GM19099 (cell line): ENCODE results near the gene ZFP36L1.

Experiments used
- POLR2A ChIP-seq: IDR thresholded peaks from 3 replicates; pipeline ENCODE4 v1.6.1; 2011; ENCODE audit warnings: low read depth; ENCODE audit not compliant: insufficient read length; ENCODE audit errors: extremely low read depth

ZFP36L1 gene

GRCh38 chr14:68770553-68771286, 22.1 kb downstream of the ZFP36L1 start:
- no peak for TF ChIP-seq POLR2A

GRCh38 chr14:68770051-68770450, 22.8 kb downstream of the ZFP36L1 start:
- TF ChIP-seq POLR2A: no peak

GRCh38 chr14:68768316-68768715, 24.6 kb downstream of the ZFP36L1 start:
- no peak for TF ChIP-seq POLR2A

GRCh38 chr14:68767248-68767645, 25.6 kb downstream of the ZFP36L1 start:
- TF ChIP-seq POLR2A: no peak

GRCh38 chr14:68766299-68767247, 26.3 kb downstream of the ZFP36L1 start:
- TF ChIP-seq POLR2A: no peak

- no peak for TF ChIP-seq POLR2A
These were observed 29.7 kb downstream of the ZFP36L1 start for GRCh38 chr14:68762953-68763764.

- no peak for TF ChIP-seq POLR2A
These were observed 31.5 kb downstream of the ZFP36L1 start for GRCh38 chr14:68761391-68761790.

GRCh38 chr14:68760761-68761160, 32.1 kb downstream of the ZFP36L1 start:
- TF ChIP-seq POLR2A: no peak

- no peak for TF ChIP-seq POLR2A
These were observed 32.9 kb downstream of the ZFP36L1 start for GRCh38 chr14:68759937-68760336.

GRCh38 chr14:68759017-68759560, 33.8 kb downstream of the ZFP36L1 start:
- no peak for TF ChIP-seq POLR2A

GRCh38 chr14:68758301-68758700, 34.6 kb downstream of the ZFP36L1 start:
- TF ChIP-seq POLR2A: no peak

GRCh38 chr14:68757618-68758081, 35.2 kb downstream of the ZFP36L1 start:
- no peak for TF ChIP-seq POLR2A

- no peak for TF ChIP-seq POLR2A
These were observed 36.1 kb downstream of the ZFP36L1 start for GRCh38 chr14:68756734-68757133.

GRCh38 chr14:68756000-68756481, 36.8 kb downstream of the ZFP36L1 start:
- no peak for TF ChIP-seq POLR2A

GRCh38 chr14:68755016-68755353, 37.9 kb downstream of the ZFP36L1 start:
- TF ChIP-seq POLR2A: no peak
